ENCODE data around the gene CIBAR2. TPM values are rescaled to one million over a fixed set of nuclear protein-coding genes. Genes with fewer than 3 reads are reported as not detected.
A peak's percentile ranks its signal among the peaks of the same experiment; 100 is the strongest.

CIBAR2 gene
- polyA plus RNA-seq, 6 donors from 2014 or later = not detected

GRCh38 chr16:85140455-85141012, 28.3 kb upstream of the CIBAR2 start:
- ATAC-seq (ENCODE audit: low read depth in 2 of 2) = no peak
- Mint-ChIP-seq H3K27me3 (peaks cover 26 to 65% (median 49%) of the 10 kb centered on the region in 3 donors), H3K27ac (no peak overlapping the region), H3K4me1 (peaks cover 11 to 19% (median 17%) of the 10 kb centered on the region in 3 donors), H3K4me3 (no peak overlapping the region), H3K9me3 (no peaks in the 10 kb centered on the region), H3K36me3 (peaks cover 5 to 21% of the 10 kb centered on the region in 2 donors)
- DNase-seq = no peak

- no peak for DNase-seq
- ATAC-seq (ENCODE audit: low read depth in 2 of 2) = no peak
- peaks cover 11 to 19% (median 17%) of the 10 kb centered on the region in 3 donors for H3K4me1 Mint-ChIP-seq
- H3K9me3 Mint-ChIP-seq = no peaks in the 10 kb centered on the region
- peak overlapping the region in 1 of 8 donors; percentile 37 for H3K4me3 Mint-ChIP-seq
- no peak overlapping the region for H3K27ac Mint-ChIP-seq
- peaks cover 29 to 59% (median 45%) of the 10 kb centered on the region in 3 donors for H3K27me3 Mint-ChIP-seq
- H3K36me3 Mint-ChIP-seq = peaks cover 5 to 21% of the 10 kb centered on the region in 2 donors
These were observed 27.6 kb upstream of the CIBAR2 start for GRCh38 chr16:85139881-85140339.

GRCh38 chr16:85138825-85139627, 26.8 kb upstream of the CIBAR2 start:
- Mint-ChIP-seq H3K4me3 (no peak overlapping the region), H3K27me3 (peaks cover 29 to 54% (median 50%) of the 10 kb centered on the region in 3 donors), H3K36me3 (peaks cover 5 to 21% of the 10 kb centered on the region in 2 donors), H3K4me1 (peaks cover 11 to 19% (median 17%) of the 10 kb centered on the region in 3 donors), H3K9me3 (no peaks in the 10 kb centered on the region), H3K27ac (peak overlapping the region in 3 of 6 donors; percentile 10 to 81 (median 75))
- DNase-seq (no peak), ATAC-seq (ENCODE audit: low read depth in 2 of 2) (no peak)

GRCh38 chr16:85138073-85138824, 26.0 kb upstream of the CIBAR2 start:
- peak overlapping the region in 1 of 8 donors; percentile 16 for H3K4me3 Mint-ChIP-seq
- ATAC-seq (ENCODE audit: low read depth in 2 of 2) = no peak
- no peak for DNase-seq
- H3K27ac Mint-ChIP-seq = peak overlapping the region in 1 of 6 donors; percentile 81
- peaks cover 11 to 19% (median 17%) of the 10 kb centered on the region in 3 donors for H3K4me1 Mint-ChIP-seq
- peaks cover 29 to 52% (median 50%) of the 10 kb centered on the region in 3 donors for H3K27me3 Mint-ChIP-seq
- peaks cover 5 to 21% of the 10 kb centered on the region in 2 donors for H3K36me3 Mint-ChIP-seq
- H3K9me3 Mint-ChIP-seq = no peaks in the 10 kb centered on the region

- DNase-seq (no peak), ATAC-seq (ENCODE audit: low read depth in 2 of 2) (no peak)
- Mint-ChIP-seq H3K27me3 (peaks cover 29 to 56% (median 44%) of the 10 kb centered on the region in 3 donors), H3K4me1 (peaks cover 11 to 19% (median 17%) of the 10 kb centered on the region in 3 donors), H3K9me3 (no peaks in the 10 kb centered on the region), H3K27ac (no peak overlapping the region), H3K4me3 (peak overlapping the region in 3 of 8 donors; percentile 9 to 53 (median 16)), H3K36me3 (peaks cover 5 to 21% of the 10 kb centered on the region in 2 donors)
These were observed 25.2 kb upstream of the CIBAR2 start for GRCh38 chr16:85137323-85138072.

- H3K4me3 Mint-ChIP-seq = peak overlapping the region in 1 of 8 donors; percentile 78
These were observed 24.5 kb upstream of the CIBAR2 start for GRCh38 chr16:85136702-85137322.

GRCh38 chr16:85136213-85136701, 24.0 kb upstream of the CIBAR2 start:
- Mint-ChIP-seq H3K27me3 (peaks cover 29 to 52% (median 41%) of the 10 kb centered on the region in 3 donors), H3K4me1 (peaks cover 11 to 19% (median 17%) of the 10 kb centered on the region in 3 donors), H3K27ac (no peak overlapping the region), H3K9me3 (no peaks in the 10 kb centered on the region), H3K36me3 (peaks cover 5 to 21% of the 10 kb centered on the region in 2 donors), H3K4me3 (peak overlapping the region in 3 of 8 donors; percentile 12 to 78 (median 35))
- ATAC-seq (ENCODE audit: low read depth in 2 of 2) (no peak), DNase-seq (no peak)

More at GRCh38 chr16:85136702-85137322, 24.5 kb upstream of the CIBAR2 start:
- Mint-ChIP-seq H3K27me3 (peaks cover 29 to 58% (median 41%) of the 10 kb centered on the region in 3 donors), H3K4me1 (peaks cover 11 to 19% (median 17%) of the 10 kb centered on the region in 3 donors), H3K9me3 (no peaks in the 10 kb centered on the region), H3K36me3 (peaks cover 5 to 21% of the 10 kb centered on the region in 2 donors), H3K27ac (no peak overlapping the region)
- ATAC-seq (ENCODE audit: low read depth in 2 of 2) = no peak
- no peak for DNase-seq

GRCh38 chr16:85134789-85135142, 22.5 kb upstream of the CIBAR2 start:
- Mint-ChIP-seq H3K9me3 (no peaks in the 10 kb centered on the region), H3K27ac (no peak overlapping the region)
- DNase-seq = no peak

GRCh38 chr16:85134076-85134788, 22.0 kb upstream of the CIBAR2 start:
- H3K36me3 Mint-ChIP-seq = peaks cover 0 to 19% of the 10 kb centered on the region in 2 donors
- DNase-seq (no peak), ATAC-seq (ENCODE audit: low read depth in 2 of 2) (no peak)
- no peak overlapping the region for H3K27ac Mint-ChIP-seq
- no peaks in the 10 kb centered on the region for H3K9me3 Mint-ChIP-seq
- peaks cover 26 to 42% (median 38%) of the 10 kb centered on the region in 3 donors for H3K27me3 Mint-ChIP-seq
- peaks cover 11 to 19% (median 17%) of the 10 kb centered on the region in 3 donors for H3K4me1 Mint-ChIP-seq
- H3K4me3 Mint-ChIP-seq = no peak overlapping the region

More at GRCh38 chr16:85134789-85135142, 22.5 kb upstream of the CIBAR2 start:
- peaks cover 3 to 21% of the 10 kb centered on the region in 2 donors for H3K36me3 Mint-ChIP-seq
- no peak overlapping the region for H3K4me3 Mint-ChIP-seq
- H3K27me3 Mint-ChIP-seq = peaks cover 30 to 48% (median 43%) of the 10 kb centered on the region in 3 donors
- peaks cover 11 to 19% (median 17%) of the 10 kb centered on the region in 3 donors for H3K4me1 Mint-ChIP-seq
- no peak for ATAC-seq (ENCODE audit: low read depth in 2 of 2)

GRCh38 chr16:85133290-85133599, 21.0 kb upstream of the CIBAR2 start:
- DNase-seq (no peak), ATAC-seq (ENCODE audit: low read depth in 2 of 2) (no peak)
- no peak overlapping the region for H3K4me3 Mint-ChIP-seq
- H3K27me3 Mint-ChIP-seq = peaks cover 17 to 32% (median 28%) of the 10 kb centered on the region in 3 donors
- H3K27ac Mint-ChIP-seq = no peak overlapping the region
- H3K36me3 Mint-ChIP-seq = peaks cover 0 to 9% of the 10 kb centered on the region in 2 donors
- H3K9me3 Mint-ChIP-seq = no peaks in the 10 kb centered on the region
- peaks cover 8 to 13% (median 13%) of the 10 kb centered on the region in 3 donors for H3K4me1 Mint-ChIP-seq

- no peak for ATAC-seq (ENCODE audit: low read depth in 2 of 2)
- Mint-ChIP-seq H3K4me3 (peak overlapping the region in 1 of 8 donors; percentile 33), H3K4me1 (peaks cover 2 to 8% (median 7%) of the 10 kb centered on the region in 3 donors), H3K27ac (no peak overlapping the region), H3K36me3 (peaks cover 0 to 4% of the 10 kb centered on the region in 2 donors), H3K27me3 (peaks cover 12 to 28% (median 22%) of the 10 kb centered on the region in 3 donors), H3K9me3 (no peaks in the 10 kb centered on the region)
- no peak for DNase-seq
These were observed 20.4 kb upstream of the CIBAR2 start for GRCh38 chr16:85132456-85133289.

All from naive B cell (primary cell).